GM20431 (cell line): ENCODE data around the gene STPG1.

Experiments used
- in situ Hi-C: fragments of 300-500 bp; cut with MseI, MboI; formaldehyde crosslinking; loops from one replicate; pipeline ENCODE4 v1.15.0; 2020; ENCODE audit warnings: low sequenced_read_pairs; ENCODE audit not compliant: unreplicated experiment

Gene STPG1

GRCh38 chr1:24380508-24380907, 33.1 kb downstream of the STPG1 start:
- in situ Hi-C loops, result loop anchor here (10.0 kb wide), 1 partner anchor 176 kb away; no protein-coding TSS in a partner anchor

DNA sequence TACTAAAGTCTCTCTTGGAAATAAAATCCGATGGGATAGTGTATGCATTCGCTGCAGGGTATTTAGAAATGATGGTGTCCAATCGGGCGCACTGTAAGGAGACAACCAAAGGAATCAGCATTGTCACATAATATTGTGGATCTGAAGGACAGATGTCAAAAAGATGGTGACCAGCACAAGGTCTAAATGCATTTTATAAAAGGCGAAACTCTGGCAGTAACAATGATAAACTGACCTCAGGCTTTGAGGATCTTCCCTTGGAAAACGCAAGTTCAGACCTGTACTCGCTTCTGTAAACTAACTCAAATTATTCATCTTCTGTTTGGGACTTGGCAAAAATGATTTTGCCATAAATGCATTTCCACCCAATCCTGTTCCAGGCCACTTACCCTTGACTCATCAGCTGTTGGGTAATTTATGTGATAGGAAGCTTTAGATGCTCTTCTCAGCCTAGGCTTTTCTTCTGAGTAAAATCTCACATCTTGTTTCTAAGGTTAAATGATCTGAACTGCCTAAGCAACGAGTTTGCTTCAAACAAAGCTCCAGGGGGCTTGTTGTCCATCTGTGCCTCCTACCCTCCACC, 33.8 kb downstream of the STPG1 start:
- in situ Hi-C loops, result loop anchor here (10.0 kb wide), 1 partner anchor 175 kb away; no protein-coding TSS in a partner anchor

GRCh38 chr1:24374891-24375786, 38.4 kb downstream of the STPG1 start:
- in situ Hi-C loops, result no loop called here

GRCh38 chr1:24373710-24374109, 39.9 kb downstream of the STPG1 start:
- in situ Hi-C loops, result no loop called here

DNA sequence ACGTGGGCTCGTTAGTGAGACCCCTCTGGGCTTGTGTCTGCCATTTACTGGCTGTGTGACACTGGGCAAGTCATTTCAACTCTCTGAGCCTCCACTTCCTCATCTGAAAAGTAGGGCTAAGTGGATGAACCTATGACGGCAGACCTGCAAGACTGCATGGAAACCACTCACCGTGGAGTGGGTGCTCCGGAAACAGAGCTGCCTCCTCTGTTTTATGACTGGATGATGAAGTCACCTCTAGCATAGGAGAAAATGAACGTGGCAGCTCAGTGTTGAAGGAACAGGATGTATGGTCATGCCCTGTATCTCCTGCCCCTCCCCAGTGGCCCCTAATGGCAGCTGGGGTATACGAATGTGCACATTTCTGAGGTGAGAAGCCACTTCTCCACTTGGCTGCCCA, 40.5 kb downstream of the STPG1 start:
- in situ Hi-C loops, result no loop called here

- in situ Hi-C loops, result no loop called here
Observed at GRCh38 chr1:24369801-24370200, 43.8 kb downstream of the STPG1 start.

DNA sequence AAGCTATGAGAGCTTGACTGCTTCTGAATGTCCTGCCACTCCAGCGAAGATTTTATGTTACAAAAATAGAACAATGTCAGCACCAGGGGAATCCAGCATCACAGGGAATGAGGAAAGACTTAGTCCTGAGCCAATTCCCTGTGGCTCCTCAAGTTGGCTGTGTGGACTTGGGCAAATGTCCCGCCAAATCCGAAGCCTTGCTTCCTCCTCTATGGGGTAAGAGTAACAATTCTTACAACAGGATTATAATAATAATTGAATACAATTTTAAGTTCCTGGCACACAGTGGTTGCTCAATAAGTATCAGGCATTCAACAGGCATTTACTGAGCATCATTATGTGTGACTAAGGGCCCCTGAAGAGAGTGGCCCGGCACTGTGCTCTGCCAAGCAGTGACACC, 44.4 kb downstream of the STPG1 start:
- in situ Hi-C loops, result no loop called here

- in situ Hi-C loops, result no loop called here
Observed at GRCh38 chr1:24366707-24367106, 46.9 kb downstream of the STPG1 start.

DNA sequence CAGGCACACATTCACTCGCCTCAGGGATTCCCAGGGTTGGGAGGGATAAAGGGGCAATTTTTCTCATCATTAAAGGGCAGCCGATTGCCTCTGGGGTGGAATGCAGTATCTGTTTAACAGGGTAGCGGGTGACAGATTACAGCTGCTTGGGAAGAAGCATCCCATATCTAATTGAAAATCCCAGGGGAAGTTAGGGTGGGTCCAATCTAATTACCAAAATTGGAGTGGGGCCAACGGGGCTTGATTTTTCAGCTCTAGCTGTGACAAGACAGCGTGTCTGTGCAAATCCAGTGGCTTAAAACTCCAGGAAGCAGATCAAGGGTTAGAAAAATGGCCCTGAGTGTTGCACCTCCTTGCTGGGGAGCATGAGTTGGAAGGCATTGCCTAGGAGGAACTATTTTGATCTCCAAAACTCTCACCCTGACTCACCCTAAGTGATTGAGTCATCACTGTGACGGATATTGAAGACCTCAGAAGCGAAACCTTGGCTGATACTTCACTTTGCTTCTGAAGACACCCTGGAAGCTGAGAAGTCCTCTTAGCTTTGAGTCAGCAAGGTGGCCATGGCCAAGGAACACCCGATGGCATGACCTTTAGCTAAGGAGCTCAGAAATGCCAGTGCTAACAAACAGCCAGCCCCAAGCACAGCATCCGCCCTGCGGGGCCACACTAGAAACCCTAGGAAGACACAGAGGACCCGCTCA, 48.5 kb downstream of the STPG1 start:
- in situ Hi-C loops, result no loop called here

DNA sequence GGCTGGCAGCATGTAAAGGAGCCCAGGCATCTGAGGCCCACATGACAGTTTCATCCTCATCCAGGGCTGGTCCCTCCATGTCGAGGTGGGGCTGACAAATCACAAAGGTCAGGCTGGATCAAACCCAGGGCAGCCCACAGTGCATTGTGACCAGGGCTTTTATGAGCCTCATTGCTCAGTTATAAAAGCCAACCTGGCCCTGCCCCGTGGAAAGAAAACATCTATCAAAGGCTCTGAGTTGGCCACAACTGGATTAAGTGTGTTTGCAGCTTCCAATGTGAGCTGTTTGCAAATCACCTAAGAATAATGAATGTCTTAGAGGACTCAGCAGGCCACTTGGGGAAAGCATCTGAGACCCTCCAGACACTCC, 49.0 kb downstream of the STPG1 start:
- in situ Hi-C loops, result no loop called here

GRCh38 chr1:24363994-24364393, 49.6 kb downstream of the STPG1 start:
- in situ Hi-C loops, result no loop called here

GRCh38 chr1:24362982-24363614, 50.5 kb downstream of the STPG1 start:
- in situ Hi-C loops, result no loop called here

GRCh38 chr1:24362396-24362795, 51.2 kb downstream of the STPG1 start:
- in situ Hi-C loops, result no loop called here

- in situ Hi-C loops, result no loop called here
Observed at GRCh38 chr1:24361811-24362210, 51.8 kb downstream of the STPG1 start.

DNA sequence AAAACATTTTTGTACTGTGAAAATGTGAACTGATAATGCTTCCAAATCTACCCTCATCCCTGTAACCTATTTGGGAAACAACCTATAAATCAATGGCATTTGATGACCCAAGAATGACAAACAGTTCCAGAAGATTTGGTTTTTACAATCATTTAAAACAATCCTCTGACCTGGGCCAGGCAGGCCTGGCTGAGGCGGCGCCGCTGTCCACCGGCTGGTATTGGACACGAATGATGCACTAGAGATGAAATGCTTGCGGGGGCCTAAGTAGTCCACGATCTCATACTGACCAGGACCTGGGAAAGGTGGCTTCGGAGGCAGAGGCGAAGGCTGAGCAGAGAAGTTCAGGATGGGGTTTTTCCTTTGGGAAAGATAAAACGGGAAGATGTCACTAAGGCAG, 52.9 kb downstream of the STPG1 start:
- in situ Hi-C loops, result no loop called here

GRCh38 chr1:24357038-24357437, 56.5 kb downstream of the STPG1 start:
- in situ Hi-C loops, result no loop called here

DNA sequence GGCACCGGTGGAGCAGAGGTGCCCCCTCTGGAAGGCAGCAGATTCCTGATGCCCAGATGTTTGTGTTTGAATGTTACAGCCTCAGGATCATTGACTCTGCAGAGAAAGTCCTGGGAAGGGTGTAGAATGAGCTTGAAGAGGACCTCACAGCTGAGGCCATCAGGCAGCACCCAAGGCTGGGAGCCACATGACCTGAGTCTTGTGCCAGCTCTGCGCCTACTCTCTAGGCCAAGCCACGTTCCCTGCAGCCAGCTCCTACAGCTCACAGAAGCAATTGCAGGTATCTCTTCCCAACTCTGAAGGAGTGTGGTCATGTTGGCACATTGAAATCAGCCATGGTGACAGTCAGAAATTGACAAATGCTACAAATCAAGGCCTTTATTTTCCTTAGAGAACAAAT, 58.1 kb downstream of the STPG1 start:
- in situ Hi-C loops, result no loop called here

DNA sequence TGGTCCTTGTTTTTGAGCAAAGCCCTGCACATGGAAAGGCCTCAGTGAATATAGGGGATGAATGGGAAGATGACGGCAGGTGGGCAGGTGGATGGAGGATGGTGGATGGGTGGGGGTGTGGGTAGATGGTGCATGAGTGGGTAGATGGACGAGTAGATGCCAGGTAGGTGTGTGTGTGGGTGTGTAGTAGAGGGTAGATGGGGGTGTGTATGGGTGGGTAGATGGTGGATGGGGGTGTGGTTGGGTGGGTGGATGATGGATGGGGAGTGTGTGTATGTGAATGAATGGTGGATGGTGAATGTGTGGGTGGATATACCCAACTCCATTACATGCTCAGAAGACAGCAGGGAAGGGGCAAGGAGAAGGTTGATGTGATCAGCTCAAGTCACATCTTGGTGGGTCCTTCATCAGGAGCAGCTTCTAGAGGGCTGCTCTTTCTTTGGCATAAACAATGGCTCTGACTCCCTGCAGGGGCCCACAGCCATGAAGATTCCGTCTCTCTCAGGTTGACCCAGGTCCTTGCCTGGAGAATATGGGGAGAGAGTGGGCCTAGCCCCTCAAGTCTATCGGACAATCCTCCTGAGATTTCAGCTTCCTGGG, 60.2 kb downstream of the STPG1 start:
- in situ Hi-C loops, result no loop called here

DNA sequence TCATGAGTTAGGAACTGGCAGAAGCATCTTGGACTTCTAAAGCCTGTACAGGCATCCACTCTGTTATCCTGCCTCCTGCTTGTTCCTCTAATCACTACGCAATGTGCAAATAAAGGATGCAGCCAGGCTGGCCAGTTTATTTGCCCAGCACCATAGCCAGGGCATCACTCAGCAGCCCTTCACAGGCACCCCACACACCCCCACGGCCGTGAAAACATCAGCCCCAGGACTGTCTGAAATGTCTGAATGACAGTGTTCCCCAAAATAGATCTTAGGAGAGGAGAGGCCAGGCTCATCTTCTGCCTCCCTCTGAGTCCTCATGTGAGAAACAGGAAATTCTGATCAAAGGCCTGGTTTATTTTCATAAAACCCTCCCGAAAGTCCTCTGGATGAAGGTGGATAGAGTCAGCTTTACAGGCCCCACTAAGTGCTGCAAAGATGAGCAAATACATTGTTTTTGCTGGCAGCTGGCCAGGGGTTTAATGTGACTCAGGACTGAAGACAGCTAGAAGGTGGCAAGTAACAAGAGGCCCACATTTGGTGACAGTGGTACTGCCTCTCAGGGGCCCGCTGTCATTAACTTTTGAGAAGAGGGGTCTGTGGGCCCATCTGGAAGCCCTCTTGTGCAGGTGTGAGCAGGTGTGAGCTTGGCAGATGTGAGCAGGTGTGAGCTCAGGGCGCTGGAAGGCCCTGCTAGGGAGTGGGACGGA, 61.5 kb downstream of the STPG1 start:
- in situ Hi-C loops, result no loop called here

- in situ Hi-C loops, result no loop called here
Observed at GRCh38 chr1:24351247-24351646, 62.3 kb downstream of the STPG1 start.
